GM23248 (cell line): Measurements from ENCODE around the gene CDKAL1.

Experiments
- EZH2 ChIP-seq: fragments of 200-600 bp; sonication (generic); IDR thresholded peaks from 2 replicates; pipeline ENCODE4 v1.6.1; 2018; ENCODE audit warnings: antibody characterized with exemption, mild to moderate bottlenecking; ENCODE audit not compliant: insufficient read depth, poor library complexity, severe bottlenecking
- EZH2phosphoT487 ChIP-seq: fragments of 200-600 bp; sonication (generic); IDR thresholded peaks from 2 replicates; pipeline ENCODE4 v1.6.1; 2018; ENCODE audit warnings: antibody characterized with exemption, moderate library complexity, mild to moderate bottlenecking, low read depth; ENCODE audit not compliant: insufficient read depth

DNA sequence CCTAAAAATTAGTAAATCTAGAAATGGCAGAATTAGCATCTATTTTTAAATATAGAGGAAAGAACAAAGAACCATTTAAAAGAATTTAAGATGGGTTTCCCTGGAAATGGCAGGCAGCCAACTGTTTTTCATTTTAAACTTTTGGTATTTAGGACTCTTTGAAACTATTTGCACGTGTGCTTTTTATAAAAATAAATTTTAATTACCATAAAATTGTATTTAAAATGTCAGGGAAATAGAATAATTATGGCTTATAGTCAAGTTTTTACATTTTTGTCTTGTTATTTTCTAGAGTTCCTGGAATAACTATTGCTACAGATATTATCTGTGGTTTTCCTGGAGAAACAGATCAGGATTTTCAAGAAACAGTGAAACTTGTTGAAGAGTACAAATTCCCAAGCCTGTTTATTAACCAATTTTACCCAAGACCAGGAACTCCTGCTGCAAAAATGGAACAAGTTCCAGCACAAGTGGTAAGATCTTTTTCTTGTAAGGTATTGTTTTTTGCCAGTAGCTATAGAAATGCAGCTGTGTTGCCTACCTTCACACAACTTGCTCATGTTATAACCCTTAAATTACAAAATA is 530.6 kb downstream of the CDKAL1 start:
- no peak for TF ChIP-seq EZH2phosphoT487
- TF ChIP-seq EZH2: no peak
